ENCODE data around the gene EQTN.

EQTN gene

DNA sequence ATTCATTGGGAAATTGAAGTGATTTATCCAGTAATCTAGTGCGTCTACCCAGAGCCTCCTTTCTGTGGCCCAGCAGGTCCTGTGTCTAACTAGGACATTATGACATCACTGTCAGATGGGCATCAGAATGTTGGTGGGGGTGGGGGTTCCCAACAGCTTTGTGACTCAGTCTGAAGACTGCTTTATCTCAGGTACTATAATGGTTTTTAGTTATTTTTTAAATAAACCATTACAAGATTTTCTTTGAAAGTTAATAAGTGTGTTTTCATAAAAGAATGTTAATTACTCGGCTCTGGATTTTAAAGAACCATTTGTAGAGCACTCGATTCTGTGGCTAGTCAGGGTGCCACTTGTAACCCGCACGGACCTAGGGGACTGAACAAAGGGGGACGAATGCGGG lies at the start of gene EQTN:
EQTN (minus strand) TSS at position 101 of the 400 bp plus-strand sequence; CDS start at position 6, 95 bp downstream.
- DNase-seq (ENCODE audit: low read depth in 1 of 2, low spot score in 1 of 2), result no peak
- no peak for TF ChIP-seq JUND (IDR thresholded peaks at IDR 0.05; ENCODE audit: low read depth)
- in situ Hi-C loops (cut with HindIII; ENCODE audit: low pct_unique_long_range_greater_than_20kb, low sequenced_read_pairs), result no loop called here

DNA sequence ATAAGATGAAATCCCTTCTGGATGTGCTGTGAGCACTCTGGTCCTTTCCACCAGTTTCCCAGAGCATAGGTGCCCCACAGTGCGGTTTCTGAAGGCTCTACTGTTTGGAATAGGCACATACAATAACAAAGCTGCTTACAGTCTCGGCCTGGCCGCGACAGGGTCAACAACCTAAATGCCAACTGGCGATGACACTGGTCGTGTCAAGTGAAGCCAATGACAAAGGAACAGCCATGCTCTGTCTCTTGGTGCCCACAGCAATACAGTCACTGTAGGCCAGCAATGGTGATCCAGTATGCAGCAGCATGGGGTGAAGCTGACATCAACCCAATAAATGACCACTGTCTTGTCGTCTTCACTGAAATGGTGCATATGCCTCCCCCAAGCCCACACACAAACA lies 47.8 kb upstream of the EQTN start:
- no peak for TF ChIP-seq JUND (IDR thresholded peaks at IDR 0.05; ENCODE audit: low read depth)
- in situ Hi-C loops (cut with HindIII; ENCODE audit: low pct_unique_long_range_greater_than_20kb, low sequenced_read_pairs), result no loop called here
- no peak for DNase-seq (ENCODE audit: low read depth in 1 of 2, low spot score in 1 of 2)

DNA sequence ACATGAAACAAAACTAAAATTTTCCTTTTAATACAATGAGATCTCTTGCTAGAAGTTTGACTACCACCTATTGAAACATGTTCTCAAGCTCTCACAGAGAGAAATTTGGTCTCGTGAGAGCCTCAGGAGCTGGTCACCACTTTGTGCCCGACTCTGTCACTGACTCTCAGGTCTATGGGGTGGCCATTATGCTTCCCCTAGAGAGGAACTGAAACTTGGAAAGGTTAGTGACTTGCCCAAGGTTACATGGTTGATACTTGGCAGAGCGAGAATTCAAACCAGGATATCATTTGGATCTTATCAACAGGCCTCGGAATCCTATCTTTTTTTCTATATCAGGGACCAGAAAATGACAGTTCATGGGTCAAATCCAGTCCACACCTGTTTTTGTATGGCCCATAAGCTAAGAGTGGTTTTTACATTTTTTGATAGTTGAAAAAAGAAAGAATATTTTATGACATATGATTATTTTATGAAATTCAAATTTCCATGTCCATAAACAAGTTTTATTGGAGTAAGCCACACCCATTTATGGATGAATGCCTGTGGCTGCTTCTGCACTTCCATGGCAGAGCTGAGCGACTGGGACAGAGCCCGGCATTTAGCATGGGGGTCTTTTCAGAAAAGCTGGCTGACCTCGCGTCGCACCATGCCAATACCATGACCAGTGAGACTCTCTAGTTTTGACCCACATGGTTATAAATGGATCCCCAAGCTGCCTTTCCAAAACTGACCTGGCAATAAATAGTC lies 44.8 kb upstream of the EQTN start:
- in situ Hi-C loops (cut with HindIII; ENCODE audit: low pct_unique_long_range_greater_than_20kb, low sequenced_read_pairs), result no loop called here
- TF ChIP-seq JUND (IDR thresholded peaks at IDR 0.05; ENCODE audit: low read depth), result no peak
- DNase-seq (ENCODE audit: low read depth in 1 of 2, low spot score in 1 of 2), result no peak

GRCh38 chr9:27340961-27341511 lies 44.1 kb upstream of the EQTN start:
- TF ChIP-seq JUND (IDR thresholded peaks at IDR 0.05; ENCODE audit: low read depth), result no peak
- DNase-seq (ENCODE audit: low read depth in 1 of 2, low spot score in 1 of 2), result no peak
- in situ Hi-C loops (cut with HindIII; ENCODE audit: low pct_unique_long_range_greater_than_20kb, low sequenced_read_pairs), result no loop called here

- no peak for TF ChIP-seq JUND (IDR thresholded peaks at IDR 0.05; ENCODE audit: low read depth)
- in situ Hi-C loops (cut with HindIII; ENCODE audit: low pct_unique_long_range_greater_than_20kb, low sequenced_read_pairs), result no loop called here
- DNase-seq (ENCODE audit: low read depth in 1 of 2, low spot score in 1 of 2), result no peak
Measured at GRCh38 chr9:27340285-27340674, 43.3 kb upstream of the EQTN start.

DNA sequence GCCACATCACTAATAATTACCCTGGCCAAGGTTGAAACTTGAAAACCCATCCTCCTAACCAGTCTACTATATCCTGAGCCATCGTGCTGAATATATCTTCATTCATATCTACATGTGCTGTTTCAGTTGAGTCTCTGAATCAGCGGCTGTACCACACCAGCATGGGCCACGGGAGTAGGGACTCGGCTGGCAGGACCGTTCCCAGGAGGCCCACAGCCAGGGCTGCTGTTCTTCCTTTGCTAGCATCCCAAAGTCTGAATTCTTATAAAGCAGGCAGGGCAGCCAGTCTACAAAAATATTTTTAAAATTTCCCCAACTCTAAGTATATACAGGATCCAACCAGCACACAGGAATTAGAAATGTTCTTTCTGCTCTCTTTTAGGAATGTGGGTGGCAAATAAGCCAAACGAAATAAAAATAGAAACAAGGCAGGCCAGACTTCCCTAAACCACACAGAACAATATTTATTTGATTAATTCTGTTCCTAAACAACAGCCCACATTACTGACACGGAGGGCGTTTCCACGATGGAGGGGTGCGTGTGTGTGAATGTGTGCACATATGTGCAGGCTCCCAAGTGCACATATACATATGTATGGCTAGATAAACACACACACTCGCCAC lies 42.8 kb upstream of the EQTN start:
- DNase-seq (ENCODE audit: low read depth in 1 of 2, low spot score in 1 of 2), result no peak
- no peak for TF ChIP-seq JUND (IDR thresholded peaks at IDR 0.05; ENCODE audit: low read depth)
- in situ Hi-C loops (cut with HindIII; ENCODE audit: low pct_unique_long_range_greater_than_20kb, low sequenced_read_pairs), result no loop called here

GRCh38 chr9:27338527-27338903 lies 41.6 kb upstream of the EQTN start:
- in situ Hi-C loops (cut with HindIII; ENCODE audit: low pct_unique_long_range_greater_than_20kb, low sequenced_read_pairs), result no loop called here
- no peak for TF ChIP-seq JUND (IDR thresholded peaks at IDR 0.05; ENCODE audit: low read depth)
- no peak for DNase-seq (ENCODE audit: low read depth in 1 of 2, low spot score in 1 of 2)

DNA sequence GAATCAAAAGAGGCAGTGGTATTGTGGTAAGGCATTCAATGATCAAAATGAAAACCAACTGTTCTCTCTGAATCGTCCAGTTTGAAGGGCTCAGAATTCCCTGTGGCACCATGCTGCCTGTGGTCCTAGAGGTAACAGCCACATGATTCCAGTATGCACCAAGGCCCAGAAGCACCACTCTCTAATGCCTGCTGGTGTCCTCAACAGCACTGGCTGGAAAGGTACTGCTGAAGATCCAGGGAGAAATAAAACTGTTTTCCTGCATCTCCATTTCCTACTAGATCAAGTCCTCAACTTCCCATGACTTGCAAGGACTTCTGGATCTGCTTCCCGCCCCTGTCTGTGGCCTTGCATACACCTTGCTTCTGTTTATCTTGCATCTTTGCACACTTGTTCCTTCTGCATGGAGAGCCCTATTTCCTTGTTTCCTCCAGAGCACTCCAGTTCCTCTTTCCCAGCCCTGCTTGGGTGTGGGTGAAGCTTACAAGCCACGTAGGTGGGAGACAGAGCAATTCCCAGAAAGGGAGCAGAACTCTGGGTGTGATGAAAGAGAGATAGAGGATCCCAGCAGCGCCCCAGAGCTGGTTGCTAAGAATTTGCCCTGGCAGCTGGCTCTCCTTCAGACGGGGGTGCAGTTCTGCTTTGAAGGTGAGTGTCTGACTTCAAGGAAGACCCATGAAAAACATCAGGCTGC lies 41.0 kb upstream of the EQTN start:
- in situ Hi-C loops (cut with HindIII; ENCODE audit: low pct_unique_long_range_greater_than_20kb, low sequenced_read_pairs), result no loop called here
- no peak for DNase-seq (ENCODE audit: low read depth in 1 of 2, low spot score in 1 of 2)
- TF ChIP-seq JUND (IDR thresholded peaks at IDR 0.05; ENCODE audit: low read depth), result no peak

GRCh38 chr9:27337236-27337635 lies 40.3 kb upstream of the EQTN start:
- TF ChIP-seq JUND (IDR thresholded peaks at IDR 0.05; ENCODE audit: low read depth), result no peak
- in situ Hi-C loops (cut with HindIII; ENCODE audit: low pct_unique_long_range_greater_than_20kb, low sequenced_read_pairs), result no loop called here
- DNase-seq (ENCODE audit: low read depth in 1 of 2, low spot score in 1 of 2), result no peak

DNA sequence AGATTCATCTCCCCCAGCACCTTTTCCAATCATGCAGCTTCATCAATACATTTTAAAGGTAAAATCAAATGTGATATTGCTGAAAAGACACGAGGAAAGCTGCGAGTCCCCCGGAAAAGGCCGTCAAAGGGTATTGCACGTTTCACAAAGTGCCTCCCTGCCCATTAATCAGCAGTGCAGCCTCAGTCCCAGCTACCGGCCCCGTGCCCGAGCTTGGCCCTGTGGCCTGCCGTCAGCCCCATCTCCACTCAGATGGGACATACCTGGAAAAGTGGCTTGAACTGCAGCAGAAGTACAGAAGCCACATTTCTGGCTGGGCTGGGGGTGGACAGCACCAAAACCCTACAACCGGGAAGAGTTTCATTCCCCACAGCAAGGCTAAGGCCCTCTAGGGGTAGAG lies 39.9 kb upstream of the EQTN start:
- TF ChIP-seq JUND (IDR thresholded peaks at IDR 0.05; ENCODE audit: low read depth), result no peak
- DNase-seq (ENCODE audit: low read depth in 1 of 2, low spot score in 1 of 2), result no peak
- in situ Hi-C loops (cut with HindIII; ENCODE audit: low pct_unique_long_range_greater_than_20kb, low sequenced_read_pairs), result no loop called here

- DNase-seq (ENCODE audit: low read depth in 1 of 2, low spot score in 1 of 2), result no peak
- in situ Hi-C loops (cut with HindIII; ENCODE audit: low pct_unique_long_range_greater_than_20kb, low sequenced_read_pairs), result no loop called here
- no peak for TF ChIP-seq JUND (IDR thresholded peaks at IDR 0.05; ENCODE audit: low read depth)
Measured at GRCh38 chr9:27336126-27336525, 39.2 kb upstream of the EQTN start.

- in situ Hi-C loops (cut with HindIII; ENCODE audit: low pct_unique_long_range_greater_than_20kb, low sequenced_read_pairs), result no loop called here
- DNase-seq (ENCODE audit: low read depth in 1 of 2, low spot score in 1 of 2), result no peak
- TF ChIP-seq JUND (IDR thresholded peaks at IDR 0.05; ENCODE audit: low read depth), result no peak
Measured at GRCh38 chr9:27335075-27335474, 38.1 kb upstream of the EQTN start.
